GM19099 (cell line): Measurements from ENCODE around the gene SMIM3.

Experiments
- POLR2A ChIP-seq: IDR thresholded peaks from 3 replicates; pipeline ENCODE4 v1.6.1; 2011; ENCODE audit warnings: low read depth; ENCODE audit not compliant: insufficient read length; ENCODE audit errors: extremely low read depth

The SMIM3 gene, protein sequence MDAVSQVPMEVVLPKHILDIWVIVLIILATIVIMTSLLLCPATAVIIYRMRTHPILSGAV

DNA sequence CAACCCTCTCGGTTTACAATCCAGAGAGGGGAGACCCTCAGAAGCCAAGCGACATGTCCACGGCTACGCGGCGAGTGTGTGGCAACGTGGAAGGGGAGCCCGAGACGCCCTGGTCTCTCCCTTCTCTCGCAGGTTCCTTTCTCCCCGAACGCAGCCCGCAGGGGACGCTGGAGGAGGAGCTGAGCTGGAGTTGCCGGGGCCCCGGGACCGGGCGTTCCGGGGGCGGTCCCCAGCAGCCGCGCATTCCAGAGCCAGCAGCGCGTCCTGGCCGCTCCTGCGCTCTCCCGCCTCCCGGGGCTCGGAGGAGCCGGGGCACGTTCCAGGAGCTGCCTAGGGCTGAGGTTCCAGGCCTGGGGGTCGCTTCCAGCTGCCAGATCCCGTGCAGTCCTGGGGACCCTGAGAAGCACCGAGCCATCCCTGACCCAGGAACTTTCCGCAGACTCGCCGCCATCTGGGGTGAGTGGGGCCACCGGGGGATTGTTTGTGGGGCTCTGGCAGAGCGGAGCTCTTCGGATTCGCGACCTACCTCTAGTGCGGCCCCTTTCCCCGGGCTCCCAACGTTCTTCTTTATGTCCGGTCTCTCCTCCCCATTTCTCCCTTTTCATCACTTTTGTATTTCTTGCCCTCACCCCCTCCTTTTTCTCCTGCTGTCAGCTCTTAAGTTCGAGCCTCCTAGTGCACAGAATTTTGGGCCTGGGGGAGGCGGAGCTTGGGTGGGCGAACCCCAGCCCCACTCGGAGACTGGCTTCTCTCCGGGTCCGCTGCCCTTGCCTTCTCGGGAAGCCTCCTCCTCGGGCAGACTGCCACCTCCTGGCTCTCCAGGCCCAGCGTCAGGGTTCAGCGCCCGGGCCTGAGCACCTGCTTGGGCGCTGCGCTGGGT, at the start of gene SMIM3:
Gene SMIM3 (plus strand): TSS at position 241 of the 880 bp plus-strand sequence. CDS start 16,684 bp downstream, outside the sequence.
- peak; percentile 26 for TF ChIP-seq POLR2A

DNA sequence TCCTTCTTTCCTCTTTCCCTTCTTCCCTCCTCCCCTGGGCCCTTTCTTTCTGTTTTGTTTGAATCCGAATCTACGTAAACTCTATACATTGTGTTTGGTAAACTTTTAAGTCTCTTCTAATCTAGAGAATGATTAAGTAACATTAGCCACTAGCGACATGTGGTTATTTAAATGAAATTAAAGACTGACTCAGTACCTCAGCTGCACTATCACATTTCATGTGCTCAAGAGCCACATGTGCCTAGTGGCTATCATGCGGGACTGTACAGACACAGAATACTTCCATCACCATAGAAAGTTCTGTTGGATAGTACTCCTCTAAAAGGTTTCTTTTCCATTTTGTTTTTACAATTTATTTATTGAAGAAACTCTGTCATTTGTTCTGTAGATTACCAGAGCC, 48.7 kb upstream of the SMIM3 start:
- no peak for TF ChIP-seq POLR2A

DNA sequence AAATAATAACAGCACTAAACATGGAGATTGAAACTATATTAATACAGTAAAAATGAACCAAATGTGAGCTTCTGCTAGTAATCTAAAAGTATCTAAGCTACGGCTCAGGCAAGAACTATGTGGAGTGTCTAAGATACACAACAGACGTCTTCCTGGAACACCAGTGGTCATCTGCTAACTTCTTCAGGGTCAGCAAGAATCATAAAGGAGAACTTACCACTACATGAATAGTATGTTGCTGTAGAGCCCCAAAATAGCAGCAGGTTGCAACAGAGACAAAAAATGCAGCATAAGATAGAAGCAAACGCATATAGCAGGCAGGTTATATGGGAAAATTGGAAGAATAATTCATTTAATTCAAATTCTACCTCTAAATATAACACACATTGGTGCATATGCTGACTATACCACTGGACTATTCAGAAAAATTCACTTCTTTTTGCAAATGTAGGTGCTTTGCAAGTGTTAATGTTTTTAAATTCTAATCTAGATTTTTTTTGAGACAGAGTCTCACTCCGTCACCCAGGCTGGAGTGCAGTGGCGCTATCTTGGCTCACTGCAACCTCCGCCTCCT, 46.8 kb upstream of the SMIM3 start:
- no peak for TF ChIP-seq POLR2A

DNA sequence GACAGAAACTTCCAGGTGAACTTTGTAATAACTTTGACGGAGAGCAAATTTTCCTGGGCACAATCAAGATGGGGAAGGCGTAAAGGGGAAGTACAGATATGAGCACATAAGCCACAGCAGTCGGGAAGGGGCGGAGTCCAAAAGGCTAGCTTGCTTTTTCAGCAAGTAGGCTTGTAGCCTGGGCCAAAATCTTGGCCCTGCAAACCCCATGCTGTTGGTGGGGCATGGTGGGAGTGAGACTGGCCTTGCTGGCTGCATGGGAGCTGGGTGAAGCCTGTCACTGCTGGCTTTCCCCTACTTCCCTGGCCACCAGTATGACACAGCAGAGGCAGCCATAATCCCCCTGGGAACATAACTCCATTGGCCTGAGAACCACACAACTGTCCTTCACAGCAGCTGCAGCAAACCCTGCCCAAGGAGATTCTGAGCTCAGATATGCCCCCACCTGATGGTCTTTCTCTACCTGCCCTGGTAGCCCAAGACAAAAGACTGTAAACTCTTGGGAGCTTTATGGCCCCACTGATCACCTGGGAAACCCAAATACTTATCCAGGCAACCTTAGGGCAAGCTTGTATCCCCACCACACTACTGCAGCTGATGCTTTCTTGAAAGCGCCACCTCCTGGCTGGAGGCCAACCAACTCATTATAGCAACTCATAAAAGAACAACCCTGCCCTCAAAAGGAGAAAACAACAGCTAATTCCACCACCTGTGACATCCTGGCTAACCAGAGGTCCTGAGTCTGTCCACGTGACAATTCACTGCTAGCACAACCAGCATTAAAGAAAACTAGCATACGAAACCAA, 43.8 kb upstream of the SMIM3 start:
- TF ChIP-seq POLR2A: no peak

DNA sequence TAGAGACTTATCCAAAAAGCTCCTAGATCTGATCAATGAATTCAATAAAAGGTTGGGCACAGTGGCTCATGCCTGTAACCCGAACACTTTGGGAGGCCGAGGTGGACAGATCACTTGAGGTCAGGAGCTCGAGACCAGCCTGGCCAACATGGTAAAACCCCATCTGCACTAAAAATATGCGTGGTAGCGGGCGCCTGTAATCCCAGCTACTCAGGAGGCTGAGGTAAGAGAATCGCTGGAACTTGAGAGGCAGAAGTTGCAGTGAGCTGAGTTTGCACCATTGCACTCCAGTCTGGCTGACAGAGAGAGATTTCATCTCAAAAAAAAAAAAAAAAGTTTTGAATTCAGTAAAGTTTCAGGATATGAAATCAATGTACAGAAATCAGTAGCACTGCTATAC, 39.7 kb upstream of the SMIM3 start:
- no peak for TF ChIP-seq POLR2A

DNA sequence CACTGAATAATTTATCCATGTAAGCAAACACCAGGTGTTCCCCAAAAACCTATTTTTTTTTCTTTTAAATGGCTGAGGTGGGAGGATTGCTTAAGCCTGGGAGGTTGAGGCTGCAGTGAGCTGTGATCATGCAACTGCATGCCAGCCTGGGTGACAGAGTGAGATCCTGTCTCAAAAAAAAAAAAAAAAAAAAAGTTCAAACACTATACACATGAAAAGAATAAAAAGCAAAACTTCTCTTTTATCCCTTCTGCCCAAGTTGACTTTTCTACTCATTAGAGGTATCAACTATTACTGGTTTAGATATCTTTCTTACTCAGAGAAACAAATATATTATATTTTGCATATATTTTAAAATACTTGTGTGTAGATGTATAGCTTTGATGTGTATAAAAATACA, 37.6 kb upstream of the SMIM3 start:
- TF ChIP-seq POLR2A: no peak

DNA sequence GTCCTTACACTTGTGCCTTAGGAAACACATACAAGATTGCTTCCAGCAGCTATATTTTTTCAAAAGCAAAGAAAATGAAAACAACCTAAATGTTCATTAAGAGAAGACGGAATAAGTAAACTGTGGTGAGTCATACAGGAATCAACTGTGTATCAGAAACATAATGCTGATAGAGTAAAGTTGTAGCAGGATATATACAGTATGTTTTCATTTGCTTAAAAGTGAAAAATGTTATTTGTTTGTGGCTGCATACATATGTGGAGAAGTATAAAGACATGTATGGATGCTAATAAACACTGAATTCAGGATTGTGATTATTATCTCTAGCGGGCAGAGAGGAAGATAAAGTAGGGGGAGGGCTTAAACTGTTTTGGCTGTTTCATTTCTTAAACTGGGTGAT, 28.1 kb upstream of the SMIM3 start:
- no peak for TF ChIP-seq POLR2A

DNA sequence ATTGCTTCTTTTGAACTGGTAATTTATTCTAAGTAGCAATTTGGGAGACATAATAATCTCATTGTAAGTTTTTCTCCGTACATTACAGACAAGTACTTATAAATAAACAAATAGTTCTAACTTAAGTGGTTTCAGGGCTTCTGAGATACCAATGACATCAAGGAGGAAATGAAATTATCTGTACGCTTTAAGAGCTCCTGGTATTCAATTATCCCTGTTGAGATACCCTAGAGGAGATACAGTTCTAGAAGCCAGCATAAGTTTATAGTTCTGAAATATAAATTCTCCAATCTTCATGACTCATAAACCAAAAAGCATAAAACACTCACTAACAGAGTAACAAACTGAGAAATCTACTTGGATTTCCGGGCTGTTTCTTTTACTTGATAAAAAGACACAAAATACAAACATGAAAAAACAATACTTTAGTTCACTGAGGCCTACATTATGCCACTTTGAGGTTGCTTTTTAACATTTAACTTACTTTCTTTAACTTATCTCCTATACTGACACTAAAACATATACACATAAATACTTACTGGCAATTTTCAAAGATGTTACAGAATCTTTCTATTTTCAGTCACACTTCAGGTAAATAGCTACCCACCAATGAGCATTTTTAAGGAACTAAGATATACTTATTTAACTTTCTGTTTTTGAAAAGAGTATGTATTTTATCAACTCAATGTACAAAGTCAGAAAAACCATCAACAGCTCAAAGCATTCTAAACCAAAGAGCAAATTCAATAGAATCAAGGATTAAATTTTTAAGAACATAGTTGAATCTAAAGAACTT, 27.3 kb upstream of the SMIM3 start:
- no peak for TF ChIP-seq POLR2A

DNA sequence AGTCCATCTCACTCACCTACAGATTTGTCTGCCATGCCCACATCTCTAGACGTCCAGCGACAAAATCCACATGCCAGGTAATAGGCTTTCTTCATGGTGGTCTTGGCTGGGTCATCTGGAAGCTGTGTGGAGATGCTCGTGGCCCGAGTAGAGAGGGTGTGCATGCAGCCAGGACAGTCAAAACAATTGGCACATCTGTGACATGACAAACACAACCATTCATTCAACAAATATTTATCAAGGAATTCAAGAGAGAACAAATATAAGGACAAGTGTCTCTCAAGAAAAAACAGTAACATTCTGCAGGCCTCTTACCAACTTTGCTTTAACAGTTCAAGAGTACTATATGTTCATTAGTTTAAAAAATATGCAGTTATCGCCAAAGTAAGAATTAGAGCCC, 25.1 kb upstream of the SMIM3 start:
- TF ChIP-seq POLR2A: no peak

DNA sequence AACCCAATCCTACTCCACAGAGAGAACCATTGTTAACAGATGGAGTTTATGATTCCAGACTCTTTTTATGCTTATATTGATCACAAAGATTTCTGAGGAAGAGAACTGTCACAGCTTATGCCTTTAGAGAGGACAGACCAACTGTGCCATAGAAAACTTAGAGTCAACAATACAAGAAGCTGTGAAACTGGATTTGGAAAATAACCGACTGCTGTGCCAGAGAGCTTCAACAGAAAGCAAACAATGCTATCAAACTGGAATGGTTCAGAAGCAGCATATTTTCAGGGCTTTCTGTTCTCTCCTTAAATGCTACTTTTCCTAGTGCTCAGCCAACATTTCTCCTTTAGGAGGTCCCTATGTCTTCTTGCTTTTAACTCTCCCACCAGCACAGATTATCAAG, 24.7 kb upstream of the SMIM3 start:
- TF ChIP-seq POLR2A: no peak

DNA sequence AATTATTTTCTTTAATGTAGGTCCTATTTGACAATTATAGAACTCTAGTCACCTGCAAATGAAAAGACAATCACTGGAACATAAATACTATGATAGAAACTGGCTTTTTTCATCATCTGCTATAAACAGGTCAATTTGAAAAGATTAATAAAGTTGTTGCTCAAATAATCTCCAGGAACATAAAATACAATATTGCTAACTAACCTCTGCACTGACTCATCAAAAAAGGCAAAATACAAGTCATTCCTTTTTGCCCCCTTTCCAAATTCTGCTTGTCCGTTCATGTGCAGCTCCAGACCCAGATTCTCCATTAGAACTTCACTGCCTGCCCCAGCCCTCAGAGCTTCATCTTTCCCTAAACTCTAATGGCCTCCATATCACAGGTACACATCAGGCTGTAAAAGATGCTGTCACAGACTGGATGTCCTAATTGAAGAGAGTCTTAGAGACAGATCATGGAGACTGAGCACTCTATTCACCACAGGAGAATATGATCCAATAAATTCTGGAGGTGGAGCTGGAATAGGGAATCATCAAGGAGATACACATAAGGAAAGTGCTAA, 21.4 kb upstream of the SMIM3 start:
- TF ChIP-seq POLR2A: no peak

DNA sequence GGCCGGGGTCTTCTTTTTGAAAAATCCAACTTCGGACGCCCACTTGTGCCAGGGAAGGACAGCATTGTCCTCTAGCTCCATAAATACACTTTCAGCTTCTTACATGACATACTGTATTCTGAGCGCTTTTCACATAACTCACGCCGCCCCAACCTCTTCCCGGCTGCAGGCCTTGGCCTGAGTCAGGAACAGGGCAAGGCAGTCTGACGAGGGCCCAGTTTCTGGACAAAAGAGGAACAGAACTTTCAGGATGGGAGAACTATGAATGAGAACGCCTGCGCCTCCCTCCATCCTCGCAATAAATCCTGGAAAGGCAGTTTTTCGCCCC, 20.4 kb upstream of the SMIM3 start:
- no peak for TF ChIP-seq POLR2A

DNA sequence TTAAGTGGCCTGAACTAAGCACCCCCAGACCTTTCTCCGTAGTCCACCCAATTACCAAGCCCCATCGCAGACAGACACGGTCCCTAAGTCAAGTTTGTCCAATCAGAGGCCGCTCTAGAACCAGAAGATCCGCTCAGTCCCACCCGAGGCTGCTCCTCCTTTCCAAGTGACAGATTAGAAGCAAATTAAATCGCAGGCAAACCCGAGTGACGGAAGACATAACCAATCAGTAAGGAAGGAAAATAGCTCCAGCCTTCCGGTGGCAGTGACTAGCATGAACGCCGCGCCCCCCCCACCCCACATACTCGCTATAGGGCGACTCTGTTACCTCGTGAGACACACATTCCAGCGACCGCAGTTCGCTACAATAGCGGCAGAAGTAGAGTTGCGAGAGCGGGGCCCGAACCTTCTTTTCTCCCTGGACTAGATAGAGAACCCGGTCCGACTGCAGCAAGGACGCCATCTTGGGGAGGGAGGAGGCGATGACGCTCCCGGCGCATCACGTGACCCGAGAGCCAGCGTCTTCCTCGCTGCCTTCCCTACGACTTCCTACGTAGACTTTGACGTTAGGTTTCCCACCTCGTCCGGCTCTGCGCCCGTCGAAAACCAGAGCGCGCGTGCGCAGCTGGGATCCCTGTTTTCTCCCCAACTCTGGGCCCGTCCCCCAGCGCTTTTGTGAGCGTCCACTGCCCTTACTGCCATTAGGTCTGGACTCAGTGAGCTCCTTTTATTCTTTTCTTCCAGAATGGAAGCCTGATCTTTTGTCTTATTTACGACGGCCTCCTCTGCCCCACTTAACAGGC, 19.8 kb upstream of the SMIM3 start, which contains the start of gene DCTN4:
Gene DCTN4 (minus strand): TSS at position 487 of the 803 bp plus-strand sequence. CDS start 24 bp downstream, at position 463.
- peak; percentile 85 for TF ChIP-seq POLR2A

DNA sequence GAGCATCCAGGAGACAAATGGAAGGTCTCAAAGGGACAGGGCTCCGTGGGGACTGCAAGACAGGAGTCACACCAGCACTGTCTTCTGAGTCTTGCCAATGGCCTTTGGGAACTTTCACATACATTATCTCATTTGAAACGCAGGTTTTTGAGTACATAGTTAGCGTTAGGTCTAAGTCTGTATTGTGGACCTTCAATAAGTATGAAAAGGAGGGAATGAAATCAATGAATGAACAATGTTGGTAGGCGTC, 19.3 kb upstream of the SMIM3 start:
- TF ChIP-seq POLR2A: no peak
